ENCODE data around the gene CSDE1.

Gene CSDE1

GRCh38 chr1:114700036-114700600, 57.7 kb downstream of the CSDE1 start:
- DNase-seq, result no peak

DNA sequence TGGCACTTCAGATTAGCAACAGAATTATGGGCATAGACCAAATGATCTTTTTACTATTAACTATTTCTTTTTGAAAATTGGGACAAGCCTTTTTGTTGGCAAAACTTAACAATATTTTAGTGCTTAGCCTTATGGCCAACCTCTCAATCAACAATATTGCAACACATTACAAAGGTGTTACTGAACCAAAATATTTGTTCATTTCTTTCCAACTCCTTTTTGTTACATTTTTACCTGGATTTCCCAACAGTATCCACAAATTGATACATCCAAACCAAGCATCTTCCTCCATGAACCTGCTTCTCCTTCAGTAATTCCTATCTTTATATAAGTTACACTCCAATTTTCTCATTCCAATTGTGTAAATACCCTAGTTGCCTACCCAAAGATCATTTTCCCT, 61.0 kb downstream of the CSDE1 start:
- no peak for DNase-seq

DNA sequence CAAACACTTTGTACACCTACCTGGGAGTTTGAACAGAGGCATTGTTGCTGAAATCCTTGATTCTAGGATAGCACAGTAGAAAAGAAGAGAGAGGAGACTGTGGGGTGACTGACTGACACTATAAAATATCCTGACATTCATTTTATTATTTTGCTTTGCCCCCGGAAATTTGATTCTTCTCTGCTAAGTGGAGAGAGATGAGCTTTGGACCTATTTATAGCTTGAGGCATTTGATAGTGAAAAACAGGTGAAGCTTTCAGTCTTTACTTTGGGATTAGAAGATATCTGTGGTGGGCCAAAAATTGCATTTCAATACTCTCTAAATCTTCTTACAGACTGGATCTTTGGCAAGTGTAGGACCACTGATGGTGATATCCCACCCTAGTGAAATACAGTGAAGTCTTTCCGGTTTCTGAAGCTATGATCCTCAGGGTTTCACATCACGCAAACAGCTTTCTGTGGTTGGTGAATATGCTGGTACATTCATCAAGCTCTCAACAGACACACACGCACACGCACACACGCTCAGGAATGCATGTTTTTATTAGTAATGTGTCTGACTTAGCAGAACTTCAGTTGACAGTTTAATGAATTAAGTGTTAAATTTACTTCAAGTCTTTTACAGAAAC, 62.2 kb downstream of the CSDE1 start, which contains the start of gene AMPD1:
Gene AMPD1 (minus strand): TSS at position 117 of the 629 bp plus-strand sequence. CDS start 75 bp downstream, at position 42.
- no peak for DNase-seq

- no peak for DNase-seq
Measured at GRCh38 chr1:114694540-114695310, 63.1 kb downstream of the CSDE1 start.

GRCh38 chr1:114692947-114693346, 64.8 kb downstream of the CSDE1 start:
- no peak for DNase-seq

- no peak for DNase-seq
Measured at GRCh38 chr1:114691061-114691460, 66.7 kb downstream of the CSDE1 start.

DNA sequence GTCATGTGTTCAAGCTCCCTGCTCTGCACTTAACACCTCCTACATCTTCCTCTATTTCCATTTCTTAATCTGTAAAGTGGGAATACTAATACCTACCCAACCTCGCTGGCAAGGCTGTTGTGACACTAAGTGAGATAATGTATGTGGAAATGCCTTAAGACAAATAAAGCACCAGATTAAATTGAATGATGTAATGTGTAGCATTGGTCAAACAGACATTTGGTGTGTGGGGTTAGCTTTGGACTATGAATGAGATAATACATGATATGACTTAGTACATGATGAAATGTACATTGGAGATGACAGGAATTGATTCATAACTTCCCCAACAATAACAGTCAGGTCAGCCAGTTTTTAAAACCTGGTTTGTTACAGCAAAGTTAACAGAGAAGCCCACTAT, 67.6 kb downstream of the CSDE1 start:
- DNase-seq, result no peak

DNA sequence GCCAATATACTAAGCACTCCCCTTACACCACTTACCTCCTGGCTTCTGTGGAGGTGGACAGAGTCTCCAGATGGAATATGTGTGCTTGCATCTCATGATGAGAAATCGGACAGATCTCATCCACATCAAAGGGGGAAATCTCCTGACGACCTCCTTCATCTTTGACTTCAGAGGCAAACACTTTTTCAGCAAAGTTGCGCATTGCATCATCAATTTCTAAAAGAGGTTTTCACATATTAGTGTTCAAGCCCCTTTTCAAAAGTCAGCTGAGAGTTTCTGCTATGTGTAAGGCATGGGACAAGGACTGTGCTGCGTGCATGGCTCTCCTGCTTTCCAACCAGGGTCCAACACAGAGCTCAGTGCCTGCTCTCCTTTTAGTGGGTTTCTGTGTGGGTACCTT, 69.3 kb downstream of the CSDE1 start:
- DNase-seq, result no peak

GRCh38 chr1:114685851-114686250, 71.9 kb downstream of the CSDE1 start:
- no peak for DNase-seq

- DNase-seq, result no peak
Measured at GRCh38 chr1:114677691-114678090, 80.1 kb downstream of the CSDE1 start.

DNA sequence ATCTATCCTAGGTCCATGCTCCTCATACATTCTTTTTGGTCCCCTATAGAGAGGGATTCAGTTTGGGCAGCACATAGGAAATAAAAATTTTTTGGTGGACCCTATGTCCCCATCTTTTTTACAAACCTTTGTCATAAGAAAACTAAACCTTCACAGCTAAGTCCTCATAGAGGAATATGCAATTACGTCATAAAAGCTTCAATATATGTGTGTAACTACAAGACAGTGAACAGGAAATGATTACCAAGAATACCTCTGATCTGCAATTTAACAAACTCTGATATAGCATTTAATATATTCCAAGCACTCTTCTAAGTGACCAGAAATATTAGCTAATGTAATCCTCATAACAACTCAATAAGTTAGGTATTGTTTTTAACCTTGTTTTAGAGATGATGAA, 81.7 kb downstream of the CSDE1 start:
- DNase-seq, result no peak

DNA sequence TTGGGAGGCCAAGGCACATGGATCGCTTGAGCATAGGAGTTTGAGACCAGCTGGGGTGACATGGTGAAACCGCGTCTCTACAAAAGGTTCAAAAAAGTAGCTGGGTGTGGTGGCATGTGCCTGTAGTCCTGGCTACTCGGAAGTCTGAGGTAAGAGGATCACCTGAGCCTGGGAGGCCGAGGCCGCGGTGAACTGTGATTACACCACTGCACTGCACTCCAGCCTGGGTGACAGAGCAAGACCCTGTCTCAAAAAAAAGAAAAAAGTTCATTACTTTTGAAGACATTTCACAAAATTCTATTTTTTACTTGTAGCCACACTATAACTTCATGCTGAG, 85.9 kb downstream of the CSDE1 start:
- DNase-seq, result no peak

DNA sequence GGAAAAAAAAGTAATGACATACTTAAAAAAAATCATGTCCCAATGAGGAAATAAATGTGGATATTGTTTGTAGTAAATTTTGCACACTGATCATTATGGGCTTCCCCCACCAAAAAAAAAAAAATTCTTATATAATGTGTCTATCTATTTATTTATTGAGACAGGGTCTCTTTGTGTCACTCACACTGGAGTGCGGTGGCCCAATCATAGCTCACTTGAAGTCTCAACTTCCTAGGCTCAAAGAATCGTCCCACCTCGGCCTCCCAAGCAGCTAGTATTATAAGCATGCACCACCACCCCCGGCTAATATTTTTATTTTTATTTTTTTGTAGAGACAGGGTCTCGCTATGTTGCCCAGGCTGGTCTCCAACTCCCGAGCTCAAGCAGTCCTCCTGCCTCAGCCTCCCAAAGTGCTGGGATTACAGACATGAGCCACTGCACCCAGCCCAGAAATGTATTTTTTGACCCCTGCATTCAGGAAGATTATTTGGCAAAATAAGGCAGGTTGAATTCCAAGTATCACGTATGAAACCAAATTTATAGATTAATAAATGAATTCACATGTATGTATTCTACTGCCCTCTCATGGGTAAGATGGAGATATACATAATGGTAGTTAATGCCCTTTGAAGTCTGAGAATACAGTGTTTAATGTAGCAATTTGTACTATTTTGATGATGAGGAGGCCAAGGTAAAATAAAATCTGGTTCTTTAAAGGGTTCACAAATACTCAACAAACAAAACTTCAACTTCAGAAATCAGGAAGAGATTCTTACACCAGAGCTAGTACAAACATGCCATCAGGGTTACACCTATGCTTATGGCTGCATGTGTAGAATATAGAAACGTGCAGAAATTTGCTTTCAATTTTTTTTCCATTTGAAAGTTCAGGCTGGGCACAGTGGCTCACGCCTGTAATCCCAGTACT, 86.5 kb downstream of the CSDE1 start:
- DNase-seq, result no peak

- DNase-seq, result peak; percentile 85
Measured at GRCh38 chr1:114670083-114671010, 87.4 kb downstream of the CSDE1 start.

- DNase-seq, result no peak
Measured at GRCh38 chr1:114669562-114670082, 88.2 kb downstream of the CSDE1 start, which contains the start of gene DENND2C. DENND2C (minus strand) TSS chr1:114670049; CDS start chr1:114625984, 44,065 bp downstream.

DNA sequence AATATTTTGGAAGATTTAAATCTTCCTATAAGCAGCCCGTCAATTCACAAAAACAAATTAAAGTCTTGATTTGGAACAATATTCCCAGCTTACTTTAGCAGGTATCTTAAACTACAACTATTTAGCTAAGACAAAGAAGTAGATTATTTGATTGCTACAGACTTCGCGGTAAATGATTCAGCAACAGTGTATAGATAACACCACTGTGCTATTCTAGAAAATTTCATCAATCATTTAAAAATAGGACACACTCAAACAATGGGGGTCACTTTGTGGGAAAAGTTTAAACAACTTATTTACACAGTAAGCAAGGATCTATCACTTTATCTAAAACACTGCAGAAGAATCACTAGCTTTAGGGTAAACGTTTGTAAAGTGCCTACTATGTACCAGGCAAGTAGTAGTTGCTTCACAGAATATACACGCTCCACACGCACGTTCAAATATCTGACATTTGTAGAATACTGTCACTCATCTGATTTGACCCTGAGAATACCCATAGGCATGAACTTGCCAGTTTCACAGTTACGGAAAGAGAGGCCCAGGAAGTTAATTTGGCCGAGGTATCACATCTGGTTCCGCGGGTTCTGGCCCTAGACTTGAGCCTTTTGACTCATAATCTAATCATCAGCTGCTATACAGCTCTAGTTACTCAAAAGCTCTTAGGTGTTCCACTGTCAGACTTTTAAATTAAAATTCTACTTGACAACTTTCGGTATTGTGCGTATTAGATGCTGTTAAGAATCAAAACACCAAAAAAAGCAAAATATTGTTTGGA, 88.8 kb downstream of the CSDE1 start:
- DNase-seq, result no peak

DNA sequence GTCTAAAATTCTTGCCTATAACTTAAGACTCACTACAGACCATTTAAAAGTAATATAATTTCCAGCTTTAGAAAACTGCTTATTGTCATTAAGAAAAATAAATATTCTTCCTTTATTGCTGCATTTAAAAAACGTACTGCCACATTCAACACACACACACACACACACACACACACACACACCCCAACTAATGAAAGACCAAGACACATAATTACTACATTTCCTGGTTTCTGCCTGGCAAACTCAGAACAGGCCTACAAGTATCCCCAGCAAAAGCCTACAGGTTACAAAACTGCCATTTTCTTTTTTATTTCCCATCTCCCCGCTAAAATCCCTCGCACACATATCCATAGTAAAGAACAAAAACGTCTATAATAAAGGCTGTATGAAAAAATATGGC, 89.4 kb downstream of the CSDE1 start:
- no peak for DNase-seq

- DNase-seq, result no peak
Measured at GRCh38 chr1:114666954-114667353, 90.8 kb downstream of the CSDE1 start.

Measured in CD4-positive, alpha-beta T cell treated with Interferon gamma for 1 hour (primary cell).